Heart right ventricle (tissue), 16 donors: ENCODE measurements around the gene ADAMTS17. TPM values are rescaled to one million over a fixed set of nuclear protein-coding genes. Genes with fewer than 3 reads are reported as not detected.

ENCODE experiments used
- ATAC-seq, 8 donors: fragments of 200-7000 bp; cut with Tn5 transposase; one replicate each; pipeline ENCODE4 v1.9.1; 2020; ENCODE audit warnings: mild to moderate bottlenecking in 8 of 8, moderate library complexity in 8 of 8, moderate number of reproducible peaks in 1 of 8
- DNase-seq, 2 donors: peaks; one replicate each; pipeline ENCODE4 v3.0.0-alpha.2; 2020
- H3K27ac ChIP-seq, 10 donors: fragments of 200-600 bp; sonication (generic) in 2 of 10; one replicate each; pipeline versions ENCODE4 v1.5.0 to v1.8.0; 2020 to 2022; ENCODE audit warnings: mild to moderate bottlenecking in 3 of 10
- H3K27me3 ChIP-seq, 7 donors: fragments of 200-600 bp; one replicate each; pipeline ENCODE4 v1.8.0; 2021 to 2022; ENCODE audit warnings: mild to moderate bottlenecking in 2 of 7
- H3K36me3 ChIP-seq, 9 donors: fragments of 200-600 bp; sonication (generic) in 1 of 9; one replicate each; pipeline versions ENCODE4 v1.5.0 to v1.8.0; 2020 to 2022; ENCODE audit warnings: mild to moderate bottlenecking in 2 of 9
- H3K4me1 ChIP-seq, 9 donors: fragments of 200-600 bp; sonication (generic) in 1 of 9; one replicate each; pipeline versions ENCODE4 v1.5.0 to v1.8.0; 2020 to 2022; ENCODE audit warnings: mild to moderate bottlenecking in 4 of 9
- H3K4me3 ChIP-seq, 10 donors: fragments of 200-600 bp; sonication (generic) in 2 of 10; one replicate each; pipeline versions ENCODE4 v1.5.0 to v1.8.0; 2020 to 2022; ENCODE audit warnings: mild to moderate bottlenecking in 7 of 10, moderate library complexity in 2 of 10
- H3K9me3 ChIP-seq, 11 donors: fragments of 200-600 bp in 10 of 11; sonication (generic) in 2 of 11; one replicate each; pipeline versions ENCODE4 v1.5.0 to v1.8.0; 2013 to 2022; ENCODE audit warnings: mild to moderate bottlenecking in 2 of 11, control low read depth in 1 of 11, moderate library complexity in 1 of 11
- CTCF ChIP-seq, 9 donors: fragments of 200-600 bp; sonication (generic) in 2 of 9; IDR thresholded peaks; one replicate each; pipeline versions ENCODE4 v1.5.0 to v1.8.0; 2021 to 2022; ENCODE audit warnings: antibody characterized with exemption in 9 of 9, mild to moderate bottlenecking in 5 of 9, moderate library complexity in 1 of 9
- WGBS, 2 donors: extraction: QIAGEN DNeasy Blood & Tissue Kit; methylation state at CpG; one replicate each; pipeline ENCODE4 v1.1.7; 2013; ENCODE audit warnings: inconsistent platforms in 1 of 2; 5-methylcytosine and 5-hydroxymethylcytosine counted together
- intact Hi-C, 10 donors: fragments of 100-400 bp; cut with DNase I; formaldehyde crosslinking; loops; one replicate each; pipeline versions ENCODE4 v1.11.1 to v1.14.2; 2022
- polyA plus RNA-seq, 2 donors: library from polyadenylated mRNA; stranded (reverse); fragments of 200-250 nt; gene quantifications; one replicate each; pipeline ENCODE4 v1.2.3, GENCODE V29; 2013
- total RNA-seq, 10 donors: library from RNA; stranded (reverse); fragmentation: NEBNext Ultra II Directional in 3 of 10; extraction: Animal tissue kit (Norgen Biotek cat#: 25700) in 3 of 10; gene quantifications; one replicate each; pipeline versions ENCODE4 v1.2.1 to v1.2.4, GENCODE V29; 2021 to 2023
- donor health status: Arrhythmogenic right ventricular cardiomyopathy.
- donor health status: ischemic (EF 13 %, LVEDD 7.1; RV severe dilation, severe dysfunction).
- donor health status: healthy with polysubstance abuse.
- donor health status: DM: no; HTN: yes; CAD: no.
- donor health status: DM: no; HTN: no; CAD: no.
- donor health status: ischemic (EF 25% LVEDD 6.9; RV normal size, moderate dysfunction).
- donor health status: ischemic (EF 25% LVEDD 5.7; RV mildly dilated, moderate dysfunction).
- donor health status: healthy.
- donor health status: DM: yes; HTN: yes; CAD: no.
- donor health status: Ischemic cardiomyopathy.
- donor health status: ischemic (EF 35%, LVEDD 5.7; RV mildly dilated, moderate dysfunction).
- donor health status: nonischemic (EF 11% LVEDD 7.7; RV severe dilation, severe dysfunction).
- donor health status: DM: yes; HTN: yes; CAD: no.
- donor health status: PGD.
- donor health status: ischemic (EF 29% LVEDD 5.4; RV normal size, mild dysfunction).
- donor health status: nonischemic (EF 23%, LVEDD 6.1; RV moderate dilation, normal function).

ADAMTS17 gene
- total and polyA plus RNA-seq, 12 donors: 0.47 to 5.0 (median 1.2) TPM

- H3K4me1 ChIP-seq: peaks cover 0 to 19% (median 0%) of the 10 kb centered on the region in 9 donors
- peaks cover 0 to 4% (median 0%) of the 10 kb centered on the region in 7 donors for H3K27me3 ChIP-seq
- peaks cover 0 to 28% (median 10%) of the 10 kb centered on the region in 11 donors for H3K9me3 ChIP-seq
- no peak for TF ChIP-seq CTCF (IDR thresholded peaks at IDR 0.05)
- WGBS, 2 donors: 24 to 30% methylated on average over 8 of the region's 8 CpGs
- H3K4me3 ChIP-seq: no peak overlapping the region
- intact Hi-C loops: loop anchor here in 1 of 10 donors (10.0 kb wide), 1 partner anchor 62 kb away; no protein-coding TSS in a partner anchor
- no peaks in the 10 kb centered on the region for H3K36me3 ChIP-seq
- ATAC-seq: no peak
- DNase-seq: no peak
- no peak overlapping the region for H3K27ac ChIP-seq
Observed at GRCh38 chr15:100276506-100276905, 65.3 kb downstream of the ADAMTS17 start.

GRCh38 chr15:100275641-100276040 is 66.1 kb downstream of the ADAMTS17 start:
- DNase-seq: no peak
- Histone ChIP-seq H3K9me3 (peaks cover 0 to 30% (median 10%) of the 10 kb centered on the region in 11 donors), H3K4me3 (no peak overlapping the region), H3K4me1 (peaks cover 0 to 19% (median 0%) of the 10 kb centered on the region in 9 donors), H3K36me3 (no peaks in the 10 kb centered on the region), H3K27ac (no peak overlapping the region), H3K27me3 (peaks cover 0 to 4% (median 0%) of the 10 kb centered on the region in 7 donors)
- no peak for ATAC-seq
- WGBS, 2 donors: 90 to 94% methylated on average over 6 of the region's 6 CpGs
- TF ChIP-seq CTCF (IDR thresholded peaks at IDR 0.05): no peak
- intact Hi-C loops: loop anchor here in 1 of 10 donors (10.0 kb wide), 1 partner anchor 61 kb away; no protein-coding TSS in a partner anchor

GRCh38 chr15:100269831-100270230 is 71.9 kb downstream of the ADAMTS17 start:
- no peak for TF ChIP-seq CTCF (IDR thresholded peaks at IDR 0.05)

GRCh38 chr15:100266166-100266565 is 75.6 kb downstream of the ADAMTS17 start:
- ATAC-seq: no peak
- DNase-seq: no peak
- Histone ChIP-seq H3K27ac (no peak overlapping the region), H3K36me3 (no peaks in the 10 kb centered on the region), H3K4me1 (no peaks in the 10 kb centered on the region), H3K4me3 (no peak overlapping the region), H3K27me3 (peaks cover 0 to 6% (median 0%) of the 10 kb centered on the region in 7 donors), H3K9me3 (peaks cover 0 to 3% (median 0%) of the 10 kb centered on the region in 11 donors)
- intact Hi-C loops: loop anchor here in 1 of 10 donors (5.0 kb wide), 1 partner anchor 1559 kb away; no protein-coding TSS in a partner anchor
- WGBS, 2 donors: 72 to 76% methylated on average over 10 of the region's 10 CpGs
- no peak for TF ChIP-seq CTCF (IDR thresholded peaks at IDR 0.05)

More at GRCh38 chr15:100269831-100270230, 71.9 kb downstream of the ADAMTS17 start:
- peaks cover 0 to 3% (median 0%) of the 10 kb centered on the region in 7 donors for H3K27me3 ChIP-seq
- no peaks in the 10 kb centered on the region for H3K36me3 ChIP-seq
- no peak for DNase-seq
- intact Hi-C loops: loop anchor here in 2 of 10 donors (5.0 to 10.0 kb wide), 2 partner anchors 55 to 1563 kb away; no protein-coding TSS in a partner anchor
- H3K4me3 ChIP-seq: no peak overlapping the region
- no peaks in the 10 kb centered on the region for H3K4me1 ChIP-seq
- H3K27ac ChIP-seq: no peak overlapping the region
- no peak for ATAC-seq
- H3K9me3 ChIP-seq: peaks cover 0 to 30% (median 10%) of the 10 kb centered on the region in 11 donors
- WGBS, 2 donors: 81 to 92% methylated on average over 3 of the region's 3 CpGs
